IMR-90 (cell line): ENCODE measurements around the gene FAS. TPM values are rescaled to one million over a fixed set of nuclear protein-coding genes. Genes with fewer than 3 reads are reported as not detected.
A peak's percentile ranks its signal among the peaks of the same experiment; 100 is the strongest.

ENCODE experiments used
- ATAC-seq: fragments of 200-7000 bp; cut with Tn5 transposase; 2 replicates; pipeline ENCODE4 v1.9.1; 2020; ENCODE audit warnings: low read depth, mild to moderate bottlenecking, moderate library complexity
- BruUV-seq: library from RNA; stranded (reverse); fragments of 400-500 nt; replicated peaks from 2 replicates; lab custom pipeline; 2021; lab: Mats Ljungman, UMichigan
- CTCF ChIA-PET: fragments of 300-600 bp; formaldehyde crosslinking; extraction: SDS; loops from one replicate; lab custom pipeline; 2021; ENCODE audit warnings: antibody characterized with exemption; lab: Yijun Ruan, JAX
- POLR2A ChIA-PET: fragments of 300-600 bp; sonication (Branson Sonifier 250); formaldehyde crosslinking; loops from one replicate; lab custom pipeline; 2022; ENCODE audit warnings: antibody characterized with exemption; ENCODE audit not compliant: unreplicated experiment; lab: Charles Lee
- DNase-seq: peaks from one replicate; pipeline ENCODE4 v3.0.0; 2013
- H2AFZ ChIP-seq: replicated peaks from 2 replicates; pipeline ENCODE3; 2013; ENCODE audit warnings: low read length, mild to moderate bottlenecking; ENCODE audit not compliant: poor library complexity
- H2AK5ac ChIP-seq: 2 replicates; pipeline ENCODE4 v1.6.1; 2013; ENCODE audit warnings: low read depth, low read length, inconsistent platforms
- H2AK9ac ChIP-seq: replicated peaks from 2 replicates; pipeline ENCODE3; 2013; ENCODE audit warnings: mild to moderate bottlenecking, low read depth, low read length, moderate library complexity; ENCODE audit not compliant: poor library complexity
- H2BK120ac ChIP-seq: 2 replicates; pipeline ENCODE4 v1.6.1; 2013; ENCODE audit warnings: low read depth, low read length, inconsistent platforms
- H2BK15ac ChIP-seq: 3 replicates; pipeline ENCODE4 v1.6.1; 2013; ENCODE audit warnings: low read depth, low read length, inconsistent platforms
- H2BK20ac ChIP-seq: 2 replicates; pipeline ENCODE4 v1.6.1; 2013; ENCODE audit warnings: low read depth, mild to moderate bottlenecking, inconsistent platforms, low read length, moderate library complexity
- H2BK5ac ChIP-seq: 2 replicates; pipeline ENCODE4 v1.6.1; 2013; ENCODE audit warnings: mild to moderate bottlenecking, low read depth, low read length, inconsistent platforms; ENCODE audit not compliant: poor library complexity, severe bottlenecking
- H3K14ac ChIP-seq: replicated peaks from 2 replicates; pipeline ENCODE4 v1.6.1; 2013; ENCODE audit warnings: low read depth, low read length, inconsistent platforms
- H3K18ac ChIP-seq: 2 replicates; pipeline ENCODE4 v1.6.1; 2013; ENCODE audit warnings: low read depth, low read length, control low read depth
- H3K23ac ChIP-seq: 2 replicates; pipeline ENCODE4 v1.6.1; 2013; ENCODE audit warnings: low read depth, low read length, inconsistent platforms
- H3K27ac ChIP-seq: 2 replicates; pipeline ENCODE4 v1.5.1; 2013; ENCODE audit warnings: mild to moderate bottlenecking, control low read depth, low read length; ENCODE audit not compliant: insufficient read depth
- H3K27me3 ChIP-seq: 2 replicates; pipeline ENCODE4 v1.6.1; 2013; ENCODE audit warnings: low read length; ENCODE audit not compliant: control insufficient read depth, insufficient read depth
- H3K36me3 ChIP-seq: 2 replicates; pipeline ENCODE4 v1.6.1; 2013; ENCODE audit warnings: low read length, mixed read lengths; ENCODE audit not compliant: control insufficient read depth, insufficient read depth
- H3K4ac ChIP-seq: 2 replicates; pipeline ENCODE4 v1.6.1; 2013; ENCODE audit warnings: low read depth, low read length, inconsistent platforms
- H3K4me1 ChIP-seq: 2 replicates; pipeline ENCODE4 v1.6.1; 2013; ENCODE audit warnings: low read length, mixed read lengths; ENCODE audit not compliant: control insufficient read depth, insufficient read depth
- H3K4me2 ChIP-seq: 2 replicates; pipeline ENCODE4 v1.6.1; 2013; ENCODE audit warnings: low read depth, mild to moderate bottlenecking, control low read depth, low read length, moderate library complexity
- H3K4me3 ChIP-seq: 2 replicates; pipeline ENCODE4 v1.5.1; 2013; ENCODE audit warnings: low read depth, mild to moderate bottlenecking, control low read depth, low read length, moderate library complexity; ENCODE audit not compliant: insufficient read depth
- H3K56ac ChIP-seq: 2 replicates; pipeline ENCODE4 v1.6.1; 2013; ENCODE audit warnings: low read length, inconsistent platforms; ENCODE audit not compliant: insufficient read depth; ENCODE audit errors: extremely low read depth
- H3K79me1 ChIP-seq, 2 experiments: 2 replicates each; pipeline ENCODE4 v1.6.1; 2013; ENCODE audit warnings: low read length in 2 of 2, inconsistent platforms in 1 of 2, low read depth in 1 of 2
- H3K9ac ChIP-seq: 2 replicates; pipeline ENCODE4 v1.6.1; 2013; ENCODE audit warnings: low read depth, low read length, control low read depth
- H3K9me1 ChIP-seq: 2 replicates; pipeline ENCODE4 v1.6.1; 2013; ENCODE audit warnings: low read length, inconsistent platforms; ENCODE audit not compliant: insufficient read depth
- H3K9me3 ChIP-seq: 2 replicates; pipeline ENCODE4 v1.6.1; 2013; ENCODE audit warnings: low read length; ENCODE audit not compliant: control insufficient read depth, insufficient read depth
- H4K20me1 ChIP-seq: 2 replicates; pipeline ENCODE4 v1.6.1; 2013; ENCODE audit warnings: low read length, inconsistent platforms; ENCODE audit not compliant: insufficient read depth
- H4K5ac ChIP-seq: 2 replicates; pipeline ENCODE4 v1.6.1; 2013; ENCODE audit warnings: mild to moderate bottlenecking, low read depth, low read length, control low read depth
- H4K8ac ChIP-seq, 2 experiments: 2 replicates each; pipeline ENCODE4 v1.6.1; 2013; ENCODE audit warnings: low read depth in 2 of 2, low read length in 2 of 2, control low read depth in 1 of 2, inconsistent platforms in 1 of 2
- H4K91ac ChIP-seq: 2 replicates; pipeline ENCODE4 v1.6.1; 2013; ENCODE audit warnings: low read depth, low read length, inconsistent platforms; ENCODE audit not compliant: insufficient read depth
- FOS ChIP-seq: fragments of 150-350 bp; IDR thresholded peaks from 2 replicates; pipeline ENCODE4 v1.6.1; 2016; ENCODE audit warnings: low read depth, low read length
- MXI1 ChIP-seq: IDR thresholded peaks from 2 replicates; pipeline ENCODE4 v1.6.1; 2012; ENCODE audit warnings: low read depth, mild to moderate bottlenecking, low read length, moderate library complexity, borderline replicate concordance
- SMC3 ChIP-seq: fragments of 150-350 bp; IDR thresholded peaks from 2 replicates; pipeline ENCODE4 v1.6.1; 2016; ENCODE audit warnings: low read depth, mild to moderate bottlenecking, antibody characterized with exemption, low read length, moderate library complexity
- whole genome bisulfite sequencing, 2 experiments: methylation state at CpG; one replicate each; pipeline versions ENCODE4 v1.1.5 to v1.1.7; 2013; ENCODE audit warnings: missing lambda C conversion rate in 2 of 2; ENCODE audit not compliant: insufficient read length in 1 of 2; ENCODE audit errors: extremely low coverage in 2 of 2; 5-methylcytosine and 5-hydroxymethylcytosine counted together
- dilution Hi-C: fragments of 300-500 bp; cut with HindIII; formaldehyde crosslinking; loops from one replicate; pipeline ENCODE4 v1.14.3; 2018; ENCODE audit warnings: low sequenced_read_pairs; ENCODE audit not compliant: unreplicated experiment
- in situ Hi-C: fragments of 300-500 bp; cut with MboI; formaldehyde crosslinking; loops from 3 replicates; pipeline ENCODE4 v1.14.3; 2019; ENCODE audit warnings: low sequenced_read_pairs, inconsistent platforms, mixed read lengths
- intact Hi-C: fragments of 100-400 bp; cut with micrococcal nuclease; formaldehyde crosslinking; loops from 2 replicates; pipeline ENCODE4 v1.10.0; 2022
- polyA plus RNA-seq, 3 experiments: library from polyadenylated mRNA; depleted of rRNA; stranded (reverse); fragments of >200 nt; gene quantifications; 2 replicates each; pipeline ENCODE4 v1.2.3, GENCODE V29; 2012; ENCODE audit warnings: low replicate concordance in 1 of 3
- total RNA-seq: library from RNA; depleted of rRNA; stranded (reverse); fragments of >200 nt; gene quantifications from 2 replicates; pipeline ENCODE4 v1.2.3, GENCODE V29; 2012
- TF ChIP-seq, protein P1 (sequence below): fragments of 150-350 bp; IDR thresholded peaks from 2 replicates; pipeline ENCODE4 v1.6.1; 2017; ENCODE audit warnings: mild to moderate bottlenecking, antibody characterized with exemption, low read length, low read depth

FAS gene
- total and polyA plus RNA-seq, 2 of the 4 experiments (the other 2 are of a cell fraction) = 34.3 to 53.8 TPM

DNA sequence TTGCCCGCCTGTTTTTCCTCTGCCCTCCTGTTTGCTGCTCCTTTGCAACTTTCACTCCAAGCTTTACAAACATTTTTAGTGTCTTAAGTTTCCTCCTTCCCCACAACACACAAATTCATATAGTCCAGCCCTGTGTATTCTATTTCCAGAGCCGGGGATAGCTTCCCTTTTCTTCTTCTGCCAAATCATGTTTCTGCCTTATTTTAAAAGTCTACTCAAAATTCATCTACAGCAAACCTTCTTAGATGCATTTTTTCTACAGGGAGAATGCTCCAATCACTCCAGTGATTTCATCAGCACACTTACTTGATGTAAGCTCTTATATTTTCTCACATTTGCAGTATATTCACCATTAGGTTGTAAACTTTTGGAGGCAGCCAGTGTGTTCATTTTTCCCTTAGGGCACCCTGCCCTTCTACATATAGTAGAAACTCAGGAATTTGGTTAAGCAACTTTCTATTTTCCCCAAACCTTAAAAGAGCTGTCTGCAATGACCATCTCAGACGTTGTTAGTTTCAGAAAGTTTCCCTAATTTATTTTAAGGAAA, 25.7 kb upstream of the FAS start:
- ATAC-seq (peak; percentile 55), DNase-seq (peak; percentile 42)
- Histone ChIP-seq H3K9ac (no peak overlapping the region), H2AFZ (no peak overlapping the region), H3K4me1 (peaks cover 12% of the 10 kb centered on the region), H3K14ac (no peak overlapping the region), H4K91ac (no peak overlapping the region), H3K18ac (no peak overlapping the region), H2BK120ac (no peak overlapping the region), H3K56ac (no peak overlapping the region), H2BK15ac (0 out of 3 replicates have a peak overlapping the region, but pooled peaks have one; percentile 6), H3K4me2 (no peak overlapping the region), H4K8ac (0 out of 4 replicates have a peak overlapping the region, but pooled peaks of 1 of the 2 experiments have one; percentile 2), H2BK20ac (no peak overlapping the region), H3K4me3 (no peak overlapping the region), H2AK9ac (no peak overlapping the region), H3K4ac (no peak overlapping the region), H3K36me3 (no peaks in the 10 kb centered on the region), H4K20me1 (no peaks in the 10 kb centered on the region), H3K9me3 (no peaks in the 10 kb centered on the region), H2BK5ac (no peak overlapping the region), H3K27ac (no peak overlapping the region), H3K27me3 (no peaks in the 10 kb centered on the region), H3K9me1 (peaks cover 3% of the 10 kb centered on the region; the same call in 1 of the 2 replicates), H3K23ac (no peak overlapping the region), H3K79me1 (peaks cover 8 to 45% of the 10 kb centered on the region in 2 experiments; a peak in 3 of 4 replicates), H4K5ac (no peak overlapping the region), H2AK5ac (no peak overlapping the region)
- BruUV-seq = no TSS peak
- dilution Hi-C loops (no loop called here), intact Hi-C loops (no loop called here), in situ Hi-C loops (no loop called here)
- CTCF ChIA-PET = no interaction called here
- TF ChIP-seq, protein P1, sequence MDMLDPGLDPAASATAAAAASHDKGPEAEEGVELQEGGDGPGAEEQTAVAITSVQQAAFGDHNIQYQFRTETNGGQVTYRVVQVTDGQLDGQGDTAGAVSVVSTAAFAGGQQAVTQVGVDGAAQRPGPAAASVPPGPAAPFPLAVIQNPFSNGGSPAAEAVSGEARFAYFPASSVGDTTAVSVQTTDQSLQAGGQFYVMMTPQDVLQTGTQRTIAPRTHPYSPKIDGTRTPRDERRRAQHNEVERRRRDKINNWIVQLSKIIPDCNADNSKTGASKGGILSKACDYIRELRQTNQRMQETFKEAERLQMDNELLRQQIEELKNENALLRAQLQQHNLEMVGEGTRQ = no peak
- TF ChIP-seq MXI1 (no peak), FOS (no peak), SMC3 (no peak)
- WGBS, 2 experiments = 30% methylated on average over 1 of the region's 3 CpGs; no CpG with 5 or more reads in 1 of the 2 experiments
- POLR2A ChIA-PET = no interaction called here
